GM10266 (cell line): ENCODE data around the gene TAB2.

Source experiments
- DNase-seq: peaks from one replicate; pipeline ENCODE4 v3.0.0; 2012; ENCODE audit errors: extremely low spot score
- TF ChIP-seq, protein P1 (sequence below): IDR thresholded peaks from 2 replicates; pipeline ENCODE4 v1.5.1; 2012; ENCODE audit warnings: mild to moderate bottlenecking, low read depth; ENCODE audit not compliant: control insufficient read depth, insufficient read depth; ENCODE audit errors: missing control alignments

Gene TAB2

DNA sequence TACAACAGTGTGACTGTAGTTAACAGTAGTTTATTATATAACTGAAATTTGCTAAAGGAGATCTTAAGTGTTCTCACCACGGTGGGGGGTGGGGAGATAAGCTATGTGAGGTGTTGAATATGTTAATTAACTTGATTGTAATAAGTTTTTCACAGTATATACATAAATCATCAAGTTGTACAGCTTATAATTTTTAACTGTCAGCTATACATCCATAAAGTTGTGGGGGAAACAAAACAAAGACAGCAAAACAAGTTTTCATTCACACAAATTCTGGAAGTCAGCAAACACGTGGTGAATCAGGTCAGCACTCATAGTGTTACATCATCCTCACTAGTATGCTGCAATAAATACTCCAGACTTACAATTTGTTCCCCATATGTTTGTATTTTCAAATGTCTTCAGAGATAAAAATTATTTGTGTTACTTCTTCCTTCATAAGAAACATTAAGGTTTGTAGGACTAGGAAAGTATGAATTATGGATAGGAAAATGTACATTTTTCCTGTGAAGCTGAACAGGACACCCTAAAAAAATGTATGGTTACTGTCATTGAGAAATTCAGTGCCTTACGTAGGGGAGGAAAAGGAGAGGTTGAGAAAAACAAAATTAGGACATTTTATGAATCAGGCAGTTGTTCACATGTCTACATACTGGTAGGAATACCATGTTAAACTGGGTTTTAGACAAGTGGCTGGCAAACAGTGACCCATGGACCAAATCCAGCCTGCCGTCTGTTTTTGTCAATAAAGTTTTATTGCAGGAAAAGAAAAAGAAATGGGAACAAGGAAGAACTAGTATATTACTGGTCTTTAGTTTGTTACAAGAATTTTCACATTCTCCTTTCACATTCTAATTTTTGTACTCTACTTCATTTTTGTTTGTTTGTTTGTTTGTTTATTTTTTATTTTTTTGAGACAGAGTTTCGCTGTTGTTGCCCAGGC, 88.6 kb downstream of the TAB2 start:
- no peak for DNase-seq

DNA sequence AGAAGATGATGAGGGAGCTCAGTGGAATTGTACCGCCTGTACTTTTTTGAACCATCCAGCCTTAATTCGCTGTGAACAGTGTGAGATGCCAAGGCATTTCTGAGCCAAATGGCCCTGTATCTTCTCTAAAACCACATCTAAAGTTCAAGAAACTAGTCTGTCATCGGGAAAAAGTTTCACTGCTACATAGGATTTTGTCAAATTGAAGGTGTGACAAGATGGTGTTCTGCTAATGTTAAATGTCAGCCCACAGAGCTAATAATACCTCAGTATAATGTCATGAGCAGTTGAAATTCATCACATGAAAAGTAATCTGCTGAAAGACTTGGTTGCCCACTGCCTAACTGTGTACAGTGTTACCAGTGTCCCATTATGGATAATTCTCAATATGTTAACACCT, 92.1 kb downstream of the TAB2 start:
- TF ChIP-seq, protein P1, sequence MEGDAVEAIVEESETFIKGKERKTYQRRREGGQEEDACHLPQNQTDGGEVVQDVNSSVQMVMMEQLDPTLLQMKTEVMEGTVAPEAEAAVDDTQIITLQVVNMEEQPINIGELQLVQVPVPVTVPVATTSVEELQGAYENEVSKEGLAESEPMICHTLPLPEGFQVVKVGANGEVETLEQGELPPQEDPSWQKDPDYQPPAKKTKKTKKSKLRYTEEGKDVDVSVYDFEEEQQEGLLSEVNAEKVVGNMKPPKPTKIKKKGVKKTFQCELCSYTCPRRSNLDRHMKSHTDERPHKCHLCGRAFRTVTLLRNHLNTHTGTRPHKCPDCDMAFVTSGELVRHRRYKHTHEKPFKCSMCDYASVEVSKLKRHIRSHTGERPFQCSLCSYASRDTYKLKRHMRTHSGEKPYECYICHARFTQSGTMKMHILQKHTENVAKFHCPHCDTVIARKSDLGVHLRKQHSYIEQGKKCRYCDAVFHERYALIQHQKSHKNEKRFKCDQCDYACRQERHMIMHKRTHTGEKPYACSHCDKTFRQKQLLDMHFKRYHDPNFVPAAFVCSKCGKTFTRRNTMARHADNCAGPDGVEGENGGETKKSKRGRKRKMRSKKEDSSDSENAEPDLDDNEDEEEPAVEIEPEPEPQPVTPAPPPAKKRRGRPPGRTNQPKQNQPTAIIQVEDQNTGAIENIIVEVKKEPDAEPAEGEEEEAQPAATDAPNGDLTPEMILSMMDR = no peak

More for the DNA sequence above, 88.6 kb downstream of the TAB2 start:
- TF ChIP-seq, protein P1 = no peak

DNA sequence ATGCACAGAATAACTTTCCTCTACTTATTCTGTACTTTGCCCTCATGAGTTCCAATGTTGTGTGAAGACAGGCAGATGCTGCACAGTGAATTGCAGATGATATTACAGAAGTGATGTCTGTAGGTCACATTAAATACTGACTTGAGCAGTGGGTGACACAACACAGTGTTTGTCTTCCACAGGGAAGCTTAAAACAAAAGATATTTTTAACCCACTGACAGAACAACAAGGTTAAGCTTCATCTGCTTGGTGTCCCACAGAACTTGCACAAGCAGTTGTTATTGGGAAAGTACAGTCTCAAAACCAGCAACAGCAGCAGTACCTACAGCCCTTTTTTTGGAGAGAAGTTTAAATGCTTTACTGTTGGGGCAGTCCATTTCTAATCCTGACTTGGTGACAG, 93.0 kb downstream of the TAB2 start:
- TF ChIP-seq, protein P1 = no peak
- DNase-seq = no peak

More for the DNA sequence above, 92.1 kb downstream of the TAB2 start:
- no peak for DNase-seq

DNA sequence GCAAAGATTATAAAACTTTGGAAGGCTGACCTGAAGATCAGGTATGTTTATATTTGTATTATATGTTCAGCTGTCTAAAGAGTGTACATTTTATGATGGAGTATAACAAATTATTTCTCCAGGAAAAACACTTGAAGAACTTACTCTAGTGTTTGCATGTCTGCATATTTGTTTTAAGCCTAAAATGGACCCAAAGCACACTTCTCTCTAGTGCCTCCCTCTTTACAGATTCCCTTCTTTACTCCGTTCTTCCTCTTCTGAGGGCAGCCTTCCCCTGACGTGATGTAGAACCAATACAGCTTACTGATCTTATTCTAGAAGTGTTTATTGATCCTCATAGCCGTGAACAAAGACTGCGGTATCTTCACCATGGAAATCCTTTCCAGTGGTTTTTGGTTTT, 96.5 kb downstream of the TAB2 start:
- no peak for DNase-seq
- TF ChIP-seq, protein P1 = no peak

DNA sequence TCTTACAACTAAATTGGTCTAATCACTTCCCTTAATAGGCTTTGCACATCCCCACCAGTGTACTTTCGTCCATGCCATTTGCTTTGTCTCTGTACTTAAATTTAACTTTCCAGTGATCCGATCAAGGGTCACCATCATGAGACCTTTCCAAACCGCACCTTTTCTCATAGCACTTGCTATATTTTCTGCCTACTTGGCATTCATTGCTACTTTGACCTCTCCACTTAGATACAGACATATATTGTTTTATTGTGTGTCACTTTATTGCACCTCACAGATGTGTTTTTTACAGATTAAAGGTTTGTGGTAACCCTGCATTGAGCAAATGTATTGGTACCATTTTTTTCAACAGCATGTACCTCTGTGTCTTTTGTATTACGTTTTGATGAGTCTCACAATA, 97.3 kb downstream of the TAB2 start:
- TF ChIP-seq, protein P1 = no peak
- DNase-seq = no peak

DNA sequence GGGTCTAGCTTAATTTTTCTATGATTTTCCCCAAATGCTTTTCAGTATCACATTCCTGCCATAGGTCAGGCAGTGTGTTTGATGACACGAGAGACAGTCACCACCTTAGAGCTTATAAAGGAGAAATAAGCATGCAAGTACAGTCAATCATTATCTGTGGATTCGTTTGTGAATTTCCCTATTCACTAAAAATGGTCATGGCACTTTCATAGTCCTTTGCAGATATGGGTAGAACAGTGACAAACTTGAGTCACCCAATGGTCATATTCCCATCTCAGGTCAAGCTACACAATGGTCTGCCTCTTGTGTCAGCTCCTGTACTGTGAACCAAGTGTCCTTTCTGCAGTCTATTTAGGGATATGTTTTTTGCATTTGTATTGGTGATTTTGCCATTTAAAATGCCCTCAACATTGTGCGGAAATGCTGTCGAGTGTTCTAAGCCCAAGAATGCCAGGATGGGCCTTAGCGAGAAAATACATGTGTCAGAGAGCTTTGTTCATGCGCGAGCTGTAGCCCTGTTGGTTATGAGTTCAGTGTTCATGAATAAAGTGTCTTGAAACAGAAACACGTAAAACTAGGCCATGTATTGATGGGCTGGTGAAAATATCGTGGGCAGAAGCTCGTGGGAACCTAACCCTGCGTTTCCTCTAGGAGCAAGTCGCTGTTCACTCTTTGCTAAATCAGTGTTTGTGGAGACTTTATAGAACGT, 102.3 kb downstream of the TAB2 start:
- no peak for DNase-seq
- TF ChIP-seq, protein P1 = no peak
